ENCODE results near the gene B4GALT2.

- no peak for TF ChIP-seq CTCF (IDR thresholded peaks at IDR 0.05)
- TF ChIP-seq POLR2A (IDR thresholded peaks at IDR 0.05): no peak
Measured at GRCh38 chr1:43982808-43983207, 3.8 kb downstream of the B4GALT2 start.
